Testis (tissue), 2 donors: ENCODE results near the gene ZNF473.

Source experiments
- CTCF ChIP-seq, 3 experiments: fragments of 450-650 bp in 2 of 3; fragments of 200-600 bp in 1 of 3; sonication (generic) in 1 of 3; IDR thresholded peaks; one replicate each; pipeline ENCODE4 v1.5.1; 2016 to 2019; ENCODE audit warnings: antibody characterized with exemption in 3 of 3, mild to moderate bottlenecking in 2 of 3, moderate library complexity in 1 of 3
- POLR2A ChIP-seq: fragments of 450-650 bp; IDR thresholded peaks from one replicate; pipeline ENCODE4 v1.6.1; 2017; ENCODE audit warnings: antibody characterized with exemption, mild to moderate bottlenecking, moderate library complexity

DNA sequence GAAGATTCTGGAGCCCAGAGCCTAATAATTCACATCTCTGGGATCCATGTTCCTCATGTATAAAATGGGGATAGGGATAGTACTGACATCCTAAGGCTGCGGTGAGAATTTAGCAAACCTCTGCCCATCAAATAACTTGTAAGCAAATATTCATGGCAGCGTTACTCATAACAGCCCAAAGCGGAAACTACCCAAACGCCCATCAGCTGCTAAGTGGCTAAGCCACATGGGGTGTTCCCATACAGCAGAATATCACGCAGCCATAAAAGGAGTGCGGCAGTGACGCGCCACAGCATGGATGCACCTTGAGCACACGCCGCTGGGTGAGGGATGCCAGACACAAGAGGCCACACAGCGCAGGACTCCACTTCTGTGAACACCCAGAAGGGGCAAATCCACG is 20.4 kb upstream of the ZNF473 start:
- TF ChIP-seq CTCF (IDR thresholded peaks at IDR 0.05) (no peak), POLR2A (no peak)
